Keratinocyte (primary cell): ENCODE data around the gene MSI2.

Experiments used
- EZH2 ChIP-seq: IDR thresholded peaks from one replicate; pipeline ENCODE4 v1.6.1; 2012; ENCODE audit warnings: inconsistent platforms, mild to moderate bottlenecking, low read length, moderate library complexity
- TF ChIP-seq, protein P1 (sequence below), 3 experiments: IDR thresholded peaks in 1 of 3; conservative IDR thresholded peaks in 1 of 3; optimal IDR thresholded peaks in 1 of 3; 2 replicates in 2 of 3; 3 replicates in 1 of 3; pipeline versions ENCODE3 to v1.5.1; 2011; ENCODE audit warnings: low read length in 3 of 3, mild to moderate bottlenecking in 3 of 3, moderate library complexity in 2 of 3, control low read depth in 1 of 3, inconsistent platforms in 1 of 3; ENCODE audit not compliant: insufficient read depth in 2 of 3; ENCODE audit errors: extremely low read depth in 1 of 3

DNA sequence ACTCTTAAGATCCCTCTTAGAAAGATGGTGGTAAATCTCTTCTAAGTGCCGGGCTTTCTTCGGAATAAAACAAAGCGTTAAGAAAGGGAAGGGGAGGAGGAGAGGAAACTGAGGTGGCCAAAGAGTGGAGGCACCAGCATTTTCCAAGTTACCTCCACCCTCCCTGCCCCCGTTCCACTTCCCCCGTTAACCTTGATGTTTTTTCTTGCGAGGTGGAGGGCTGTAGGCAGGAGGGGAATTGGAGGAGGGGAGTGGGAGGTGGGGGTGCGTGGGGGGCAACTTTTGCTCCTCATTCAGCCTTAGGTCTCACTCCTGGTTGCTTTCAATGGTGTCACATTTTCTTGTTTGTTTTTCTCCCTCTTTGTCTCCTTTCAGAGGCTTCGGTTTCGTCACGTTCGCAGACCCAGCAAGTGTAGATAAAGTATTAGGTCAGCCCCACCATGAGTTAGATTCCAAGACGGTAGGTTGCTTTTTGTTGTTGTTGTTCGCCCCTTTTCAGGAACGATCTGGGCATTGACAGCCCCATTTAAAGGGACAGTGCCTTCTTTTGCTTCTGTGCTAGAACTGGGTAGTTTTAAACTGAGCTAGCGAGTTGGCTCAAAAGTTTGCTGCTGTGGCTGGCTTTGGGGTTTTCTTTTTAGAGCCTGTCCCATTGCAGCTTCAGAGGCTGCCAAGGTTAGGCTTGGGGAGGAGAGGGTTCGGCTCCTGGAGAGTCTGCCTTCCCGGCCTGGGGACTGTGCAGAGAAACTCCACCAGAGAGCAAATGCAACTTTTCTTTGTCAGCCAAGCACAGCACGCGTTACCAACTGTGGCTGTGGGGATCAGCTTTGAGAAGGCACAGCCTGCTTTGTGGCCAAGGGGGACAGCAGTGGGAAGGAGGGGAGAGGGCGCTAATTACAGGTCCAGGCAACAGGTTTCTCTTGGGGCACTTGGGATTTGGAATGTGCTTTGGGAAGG lies 1.9 kb downstream of the MSI2 start:
- TF ChIP-seq, protein P1, sequence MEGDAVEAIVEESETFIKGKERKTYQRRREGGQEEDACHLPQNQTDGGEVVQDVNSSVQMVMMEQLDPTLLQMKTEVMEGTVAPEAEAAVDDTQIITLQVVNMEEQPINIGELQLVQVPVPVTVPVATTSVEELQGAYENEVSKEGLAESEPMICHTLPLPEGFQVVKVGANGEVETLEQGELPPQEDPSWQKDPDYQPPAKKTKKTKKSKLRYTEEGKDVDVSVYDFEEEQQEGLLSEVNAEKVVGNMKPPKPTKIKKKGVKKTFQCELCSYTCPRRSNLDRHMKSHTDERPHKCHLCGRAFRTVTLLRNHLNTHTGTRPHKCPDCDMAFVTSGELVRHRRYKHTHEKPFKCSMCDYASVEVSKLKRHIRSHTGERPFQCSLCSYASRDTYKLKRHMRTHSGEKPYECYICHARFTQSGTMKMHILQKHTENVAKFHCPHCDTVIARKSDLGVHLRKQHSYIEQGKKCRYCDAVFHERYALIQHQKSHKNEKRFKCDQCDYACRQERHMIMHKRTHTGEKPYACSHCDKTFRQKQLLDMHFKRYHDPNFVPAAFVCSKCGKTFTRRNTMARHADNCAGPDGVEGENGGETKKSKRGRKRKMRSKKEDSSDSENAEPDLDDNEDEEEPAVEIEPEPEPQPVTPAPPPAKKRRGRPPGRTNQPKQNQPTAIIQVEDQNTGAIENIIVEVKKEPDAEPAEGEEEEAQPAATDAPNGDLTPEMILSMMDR (optimal IDR thresholded peaks at IDR 0.05 in 1 of 3, IDR thresholded peaks at IDR 0.05 in 1 of 3, conservative IDR thresholded peaks at IDR 0.05 in 1 of 3; ENCODE audit: extremely low read depth in 1 of 3, insufficient read depth in 2 of 3, low read length in 3 of 3), result no peak
- no peak for TF ChIP-seq EZH2
